NCI-H345 treated with DMSO at 0.1 percent for 48 hours (cell line): ENCODE data around the gene ZNF583.

Experiments
- DNase-seq: peaks from one replicate; lab custom pipeline; 2025; ENCODE audit not compliant: unreplicated experiment; lab: John Stamatoyannopoulos, UW

ZNF583 gene

DNA sequence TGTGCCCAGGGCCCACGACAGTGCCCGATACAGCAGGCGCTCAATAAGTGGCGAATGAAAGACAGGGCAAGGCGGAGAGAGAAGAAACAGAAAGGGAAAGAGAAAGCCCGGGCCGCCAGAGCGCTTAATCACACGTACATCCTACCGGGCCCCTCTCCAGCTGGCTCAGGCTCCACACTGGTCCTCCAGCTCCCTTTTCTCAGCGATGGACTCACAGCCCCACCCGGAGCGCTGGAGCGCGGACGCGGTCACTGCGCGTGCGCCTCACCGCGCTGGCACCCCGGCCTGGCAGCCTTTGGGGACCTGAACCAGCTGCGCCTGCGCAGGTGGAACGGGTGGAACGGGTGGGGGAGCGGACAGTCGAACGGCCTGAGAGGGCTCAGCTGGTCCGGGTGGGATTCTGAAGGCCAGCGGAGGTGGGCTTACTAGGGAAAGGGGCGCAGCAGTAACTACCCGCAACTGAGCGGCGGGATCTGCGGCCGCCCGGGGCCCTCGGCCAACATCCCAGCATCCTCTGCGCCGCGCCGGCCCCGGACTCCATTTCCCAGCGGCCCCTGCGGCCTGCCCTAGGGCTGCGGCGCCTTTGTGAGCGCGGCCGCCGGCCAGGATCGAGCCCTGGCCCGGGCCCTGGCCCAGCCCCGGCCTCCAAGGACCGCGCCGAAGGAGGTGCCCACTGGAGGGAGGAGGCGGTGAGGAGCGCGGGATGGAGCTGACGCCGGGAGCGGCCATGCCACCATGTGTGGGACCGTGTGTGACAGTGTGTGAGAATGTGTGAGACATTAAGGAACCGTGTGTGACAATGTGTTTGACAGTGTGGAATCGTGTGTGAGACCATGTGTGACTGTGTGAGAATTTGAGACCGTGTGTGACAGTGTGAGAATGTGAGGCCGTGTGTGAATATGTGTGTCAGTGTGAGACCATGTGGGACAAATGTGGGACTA, at the start of gene ZNF583:
Gene ZNF583 (plus strand): TSS at position 569 of the 941 bp plus-strand sequence. CDS start 2,783 bp downstream, outside the sequence.
- peak; percentile 15 for DNase-seq

DNA sequence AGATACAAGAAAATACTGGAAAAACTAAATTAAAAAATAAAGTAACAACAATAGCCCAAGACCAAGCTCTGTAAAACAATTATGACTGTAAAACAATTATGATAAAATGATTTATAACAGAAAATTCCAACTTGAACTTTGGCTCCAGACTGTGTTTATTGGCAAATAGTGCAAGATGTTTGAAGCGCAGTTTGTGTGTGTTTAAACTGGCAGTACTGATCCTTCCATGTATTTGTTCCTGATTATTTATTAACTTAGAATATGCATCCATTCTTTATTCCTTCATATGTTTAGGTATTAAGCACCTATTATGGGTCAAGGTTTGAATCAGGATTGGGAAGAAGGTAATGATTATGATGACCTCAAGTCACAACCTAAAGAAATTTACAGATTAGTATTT, 48.6 kb upstream of the ZNF583 start:
- DNase-seq: no peak

DNA sequence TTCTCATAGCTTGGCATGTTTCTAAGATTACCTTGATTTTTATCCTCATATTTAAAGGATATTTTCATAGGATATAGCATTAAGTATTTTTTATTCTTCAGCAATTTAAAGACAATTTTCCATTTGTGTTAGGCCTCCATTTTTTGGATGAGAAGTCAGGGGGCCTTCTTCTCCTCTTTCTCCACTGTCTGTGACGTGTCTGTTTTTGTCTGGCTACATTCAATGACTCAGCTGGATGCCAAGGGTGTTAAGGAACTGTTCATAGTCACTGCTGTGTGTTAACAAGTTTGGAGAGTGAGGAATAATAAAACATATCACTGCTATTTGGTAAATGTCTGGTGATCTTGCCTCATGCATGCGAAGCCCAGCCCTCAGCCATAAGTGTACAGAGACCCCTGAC, 47.2 kb upstream of the ZNF583 start:
- DNase-seq: no peak

GRCh38 chr19:56360841-56361240, 43.3 kb upstream of the ZNF583 start:
- DNase-seq: no peak

GRCh38 chr19:56367829-56368711, 36.1 kb upstream of the ZNF583 start:
- DNase-seq: peak; percentile 42

- no peak for DNase-seq
These were observed 34.1 kb upstream of the ZNF583 start for GRCh38 chr19:56369886-56370676.

- DNase-seq: no peak
These were observed 31.9 kb upstream of the ZNF583 start for GRCh38 chr19:56372281-56372680.

DNA sequence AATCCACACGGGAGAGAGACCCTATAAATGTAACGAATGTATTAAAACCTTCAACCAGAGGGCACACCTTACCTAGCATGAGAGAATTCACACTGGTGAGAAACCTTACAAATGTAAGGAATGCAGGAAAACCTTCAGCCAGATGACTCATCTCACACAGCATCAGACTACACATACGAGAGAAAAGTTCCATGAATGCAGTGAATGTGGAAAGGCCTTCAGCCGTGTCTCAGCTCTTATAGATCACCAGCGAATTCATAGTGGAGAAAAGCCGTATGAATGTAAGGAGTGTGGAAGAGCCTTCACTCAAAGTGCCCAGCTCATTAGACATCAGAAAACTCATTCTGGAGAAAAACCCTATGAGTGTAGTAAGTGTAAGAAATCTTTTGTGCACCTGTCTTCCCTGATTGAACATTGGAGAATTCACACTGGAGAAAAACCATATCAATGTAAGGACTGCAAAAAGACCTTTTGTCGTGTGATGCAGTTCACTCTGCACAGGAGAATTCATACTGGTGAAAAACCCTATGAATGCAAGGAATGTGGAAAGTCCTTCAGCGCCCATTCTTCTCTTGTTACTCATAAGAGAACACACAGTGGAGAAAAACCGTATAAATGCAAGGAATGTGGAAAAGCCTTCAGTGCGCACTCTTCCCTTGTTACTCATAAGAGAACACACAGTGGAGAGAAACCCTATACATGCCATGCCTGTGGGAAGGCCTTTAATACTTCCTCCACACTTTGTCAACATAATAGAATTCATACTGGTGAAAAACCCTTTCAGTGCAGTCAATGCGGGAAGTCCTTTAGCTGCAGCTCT, 26.8 kb upstream of the ZNF583 start:
- DNase-seq: no peak

GRCh38 chr19:56383826-56384605, 20.1 kb upstream of the ZNF583 start:
- DNase-seq: no peak

GRCh38 chr19:56393119-56394012, 10.8 kb upstream of the ZNF583 start, which contains the start of gene ZNF582:
Gene ZNF582 (minus strand): TSS chr19:56393534. CDS start chr19:56391752, 1,782 bp downstream.
- DNase-seq: peak; percentile 23

DNA sequence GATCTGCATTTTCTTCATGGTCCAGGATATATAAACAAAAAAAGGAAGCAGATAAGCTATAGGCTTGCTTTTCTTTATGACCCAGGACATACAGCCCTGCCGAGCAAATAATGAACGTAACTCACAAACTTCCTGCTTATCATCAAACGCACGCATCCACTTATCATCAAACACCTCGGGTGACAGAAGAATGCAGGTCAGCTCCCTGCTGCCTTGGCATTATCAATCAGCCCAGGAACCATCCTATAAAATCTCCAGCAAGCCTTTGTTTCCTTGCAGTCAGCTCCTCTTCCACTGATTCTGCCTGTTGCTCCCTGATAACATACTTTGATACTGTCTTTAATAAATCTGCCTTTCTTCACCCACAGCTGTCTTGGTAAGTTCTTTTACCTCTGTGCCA, 5.3 kb upstream of the ZNF583 start:
- no peak for DNase-seq

GRCh38 chr19:56400485-56400884, 3.6 kb upstream of the ZNF583 start:
- no peak for DNase-seq

DNA sequence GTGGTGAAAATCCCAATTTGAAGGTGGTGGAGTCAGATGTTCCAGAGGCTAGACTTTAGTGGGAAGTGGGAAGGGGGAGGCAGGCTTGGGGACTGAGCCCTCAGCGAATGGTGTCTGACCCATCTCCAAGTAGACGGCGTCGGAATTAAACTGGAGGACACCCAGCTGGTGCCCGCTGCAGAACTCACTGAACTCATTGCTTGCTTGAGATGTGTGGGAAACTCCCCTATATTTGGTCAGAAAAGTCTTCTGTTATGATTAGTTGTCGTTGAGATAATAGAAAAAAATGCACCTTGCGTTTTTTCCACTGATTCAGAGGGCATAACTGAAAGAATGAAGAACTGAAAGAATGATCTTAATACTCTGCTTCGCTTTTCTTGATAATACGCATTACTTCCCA, 871 bp upstream of the ZNF583 start:
- no peak for DNase-seq

DNA sequence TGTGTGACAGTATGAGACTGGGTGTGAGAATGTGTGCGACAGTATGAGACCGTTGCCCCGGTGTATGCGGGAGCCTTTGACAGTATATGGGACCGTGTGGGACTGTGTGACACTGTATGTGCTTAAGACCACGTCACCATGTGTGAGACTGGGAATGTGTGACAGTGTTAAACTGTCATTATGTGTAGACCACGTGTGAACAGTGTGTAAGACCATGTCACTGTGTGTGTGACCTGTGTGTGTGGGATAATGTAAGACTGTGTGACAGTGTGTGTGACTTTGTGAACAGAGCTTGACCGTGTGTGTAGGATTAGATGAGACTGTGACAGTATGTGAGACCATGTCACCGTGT, 549 bp downstream of the ZNF583 start:
- no peak for DNase-seq

GRCh38 chr19:56405062-56405461, 930 bp downstream of the ZNF583 start:
- DNase-seq: no peak

DNA sequence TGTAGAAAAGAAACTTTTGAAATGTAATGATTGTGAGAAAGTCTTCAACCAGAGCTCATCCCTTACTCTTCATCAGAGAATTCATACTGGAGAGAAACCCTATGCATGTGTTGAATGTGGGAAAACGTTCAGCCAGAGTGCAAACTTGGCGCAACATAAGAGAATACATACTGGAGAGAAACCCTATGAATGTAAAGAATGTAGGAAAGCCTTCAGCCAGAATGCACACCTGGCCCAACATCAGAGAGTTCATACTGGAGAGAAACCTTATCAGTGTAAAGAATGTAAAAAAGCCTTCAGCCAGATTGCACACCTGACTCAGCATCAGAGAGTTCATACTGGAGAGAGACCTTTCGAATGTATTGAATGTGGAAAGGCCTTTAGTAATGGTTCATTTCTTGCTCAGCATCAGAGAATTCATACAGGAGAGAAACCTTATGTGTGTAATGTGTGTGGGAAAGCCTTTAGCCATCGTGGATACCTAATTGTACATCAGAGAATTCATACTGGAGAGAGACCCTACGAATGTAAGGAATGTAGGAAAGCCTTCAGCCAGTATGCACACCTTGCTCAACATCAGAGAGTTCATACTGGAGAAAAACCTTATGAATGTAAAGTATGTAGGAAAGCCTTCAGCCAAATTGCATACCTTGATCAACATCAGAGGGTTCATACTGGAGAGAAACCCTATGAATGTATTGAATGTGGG, 19.3 kb downstream of the ZNF583 start:
- DNase-seq: no peak

GRCh38 chr19:56423985-56424353, 19.8 kb downstream of the ZNF583 start:
- no peak for DNase-seq
